ENCODE data around the gene RSRC2. TPM values are rescaled to one million over a fixed set of nuclear protein-coding genes. Genes with fewer than 3 reads are reported as not detected.
A peak's percentile ranks its signal among the peaks of the same experiment; 100 is the strongest.

RSRC2 gene
- polyA plus RNA-seq, 3 donors from 2014 or later: 13.0 to 50.7 (median 14.1) TPM

DNA sequence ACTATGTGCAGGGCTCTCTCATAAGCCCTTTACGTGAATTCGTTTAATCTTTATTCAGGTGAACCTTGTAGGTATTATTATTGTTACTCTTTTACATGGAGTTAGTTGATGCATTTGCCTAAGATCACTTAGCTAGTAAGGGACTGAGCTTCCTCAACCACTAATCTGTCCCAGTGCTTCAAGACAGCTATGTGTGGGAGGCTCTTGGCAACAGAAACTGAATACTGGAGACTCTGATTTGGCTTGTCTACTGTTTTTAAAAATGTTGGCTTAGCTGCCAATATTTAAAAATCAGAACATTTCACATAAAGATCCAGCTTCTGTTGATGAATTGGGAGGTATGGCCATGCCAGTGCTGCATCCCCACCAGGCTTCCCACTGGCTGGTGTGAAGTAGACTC, 7.1 kb upstream of the RSRC2 start:
- no peak overlapping the region for H3K4me3 Mint-ChIP-seq
- H3K36me3 Mint-ChIP-seq: peaks cover 4 to 7% (median 5%) of the 10 kb centered on the region in 3 donors

DNA sequence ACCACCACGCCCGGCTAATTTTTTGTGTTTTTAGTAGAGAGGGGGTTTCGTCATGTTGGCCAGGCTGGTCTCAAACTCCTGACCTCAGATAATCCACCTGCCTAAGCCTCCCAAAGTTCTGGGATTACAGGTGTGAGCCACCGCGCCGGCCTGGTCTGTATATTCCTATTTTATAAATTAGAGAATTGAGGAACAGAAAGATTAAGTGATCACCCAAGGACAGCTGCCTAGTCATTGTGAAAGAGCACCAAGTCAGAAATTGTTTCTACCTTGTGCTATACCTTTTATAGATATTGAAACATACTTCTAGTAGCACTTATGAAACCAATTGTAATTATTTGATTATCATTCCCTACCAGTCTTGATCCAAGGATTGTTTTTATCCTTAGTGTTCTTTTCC, 2.3 kb upstream of the RSRC2 start:
- Mint-ChIP-seq H3K36me3 (no peaks in the 10 kb centered on the region), H3K4me1 (peaks cover 0 to 16% of the 10 kb centered on the region in 2 donors), H3K4me3 (no peak overlapping the region), H3K27ac (no peak overlapping the region), H3K9me3 (no peaks in the 10 kb centered on the region), H3K27me3 (ENCODE audit: low read depth in 3 of 3) (peaks cover 0 to 5% (median 3%) of the 10 kb centered on the region in 3 donors)
- no peak for DNase-seq

More for the DNA sequence above, 7.1 kb upstream of the RSRC2 start:
- DNase-seq: no peak
- no peak overlapping the region for H3K27ac Mint-ChIP-seq
- no peaks in the 10 kb centered on the region for H3K27me3 Mint-ChIP-seq (ENCODE audit: low read depth in 3 of 3)
- no peaks in the 10 kb centered on the region for H3K9me3 Mint-ChIP-seq
- H3K4me1 Mint-ChIP-seq: no peaks in the 10 kb centered on the region

DNA sequence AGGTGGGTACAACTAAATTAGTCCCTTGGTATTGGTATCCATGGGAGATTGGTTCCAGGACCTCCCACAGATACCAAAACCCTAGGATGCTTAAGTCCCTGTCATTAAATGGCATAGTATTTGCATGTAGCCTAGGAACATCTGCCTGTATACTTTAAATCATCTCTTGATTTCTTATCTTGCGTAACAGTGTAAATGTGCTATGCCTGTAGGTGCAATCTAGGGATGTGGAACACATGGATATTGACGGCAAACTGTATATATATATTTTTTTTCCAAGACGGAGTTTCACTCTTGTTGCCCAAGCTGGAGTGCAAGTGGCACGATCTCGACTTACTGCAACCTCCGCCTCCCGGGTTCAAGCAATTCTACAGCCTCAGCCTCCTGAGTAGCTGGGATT, 1.8 kb upstream of the RSRC2 start:
- no peaks in the 10 kb centered on the region for H3K9me3 Mint-ChIP-seq
- H3K27me3 Mint-ChIP-seq (ENCODE audit: low read depth in 3 of 3): peaks cover 0 to 5% (median 3%) of the 10 kb centered on the region in 3 donors
- DNase-seq: no peak
- peaks cover 0 to 20% of the 10 kb centered on the region in 2 donors for H3K4me1 Mint-ChIP-seq
- no peaks in the 10 kb centered on the region for H3K36me3 Mint-ChIP-seq
- H3K4me3 Mint-ChIP-seq: no peak overlapping the region
- no peak overlapping the region for H3K27ac Mint-ChIP-seq

DNA sequence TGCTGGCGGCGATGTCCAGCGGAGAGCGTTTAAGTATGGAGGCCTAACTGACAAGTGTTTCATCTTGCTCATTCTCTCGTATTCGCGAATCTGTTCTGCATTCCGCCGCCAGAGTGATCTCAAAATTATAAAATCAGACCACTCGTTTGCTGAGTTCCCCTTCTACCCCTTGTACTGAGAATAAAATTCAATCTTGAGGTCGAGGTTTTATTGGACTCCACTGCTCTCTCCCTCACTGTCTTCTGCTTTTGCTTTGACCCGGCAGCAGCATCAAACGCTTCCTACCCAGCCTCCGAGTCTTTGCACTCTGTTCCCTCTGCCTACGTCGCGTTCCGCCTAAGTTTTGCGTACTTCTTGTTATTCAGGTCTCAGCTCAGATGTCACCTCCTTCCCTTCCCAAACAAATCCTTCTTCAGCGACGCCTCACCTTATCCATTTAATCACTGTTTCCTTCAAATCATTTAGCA, 775 bp upstream of the RSRC2 start:
- Mint-ChIP-seq H3K27me3 (ENCODE audit: low read depth in 3 of 3) (peaks cover 0 to 5% (median 3%) of the 10 kb centered on the region in 3 donors), H3K4me3 (no peak overlapping the region), H3K9me3 (no peaks in the 10 kb centered on the region), H3K36me3 (no peaks in the 10 kb centered on the region), H3K4me1 (peaks cover 0 to 29% of the 10 kb centered on the region in 2 donors), H3K27ac (no peak overlapping the region)
- DNase-seq: no peak

DNA sequence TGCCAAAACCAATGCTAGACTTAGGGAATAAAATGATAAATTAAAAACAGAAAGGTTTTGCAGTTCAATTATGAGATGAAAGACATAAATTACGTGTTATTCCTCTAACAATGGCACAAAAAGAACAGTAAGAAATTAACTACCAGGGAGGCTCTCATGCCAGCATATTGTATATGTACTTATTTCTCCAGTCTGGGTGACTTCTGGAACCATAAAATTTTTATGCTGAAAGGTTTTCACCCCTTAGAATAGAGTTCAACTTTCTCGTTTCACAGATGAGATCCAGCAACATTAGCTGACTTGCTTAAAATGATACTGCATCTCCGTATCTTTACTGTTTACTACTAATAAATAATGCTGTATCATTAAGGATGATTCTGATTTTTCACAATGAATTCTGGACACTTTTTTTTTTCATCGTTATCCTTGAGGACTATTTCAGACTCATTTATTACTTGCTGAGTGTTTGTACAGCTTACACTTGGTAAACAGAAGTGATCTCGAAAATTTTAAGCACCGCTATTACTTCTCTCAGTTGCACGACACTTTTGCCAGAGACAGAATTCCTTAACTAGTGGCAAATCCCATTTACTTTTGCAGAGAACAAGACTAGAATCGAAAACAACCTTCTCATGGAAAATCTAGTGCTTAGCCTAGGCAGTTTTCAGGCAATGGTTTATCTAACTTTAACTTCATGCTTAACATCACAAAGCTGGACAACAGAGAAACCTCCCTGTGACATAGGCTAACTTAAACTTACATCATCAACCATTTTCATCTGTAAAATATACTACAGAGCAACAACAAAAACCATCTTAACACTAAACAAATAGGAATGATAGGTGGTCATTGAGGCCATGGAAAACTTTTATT, 2.7 kb downstream of the RSRC2 start:
- no peak for DNase-seq
- H3K4me1 Mint-ChIP-seq: peaks cover 14 to 44% of the 10 kb centered on the region in 2 donors
- H3K9me3 Mint-ChIP-seq: no peaks in the 10 kb centered on the region
- H3K4me3 Mint-ChIP-seq: peak overlapping the region in 3 of 5 donors; percentile 82 to 89 (median 86)
- peaks cover 8 to 24% (median 16%) of the 10 kb centered on the region in 3 donors for H3K36me3 Mint-ChIP-seq
- peak overlapping the region; percentile 9 to 83 (median 50) for H3K27ac Mint-ChIP-seq
- H3K27me3 Mint-ChIP-seq (ENCODE audit: low read depth in 3 of 3): peaks cover 0 to 5% (median 3%) of the 10 kb centered on the region in 3 donors

DNA sequence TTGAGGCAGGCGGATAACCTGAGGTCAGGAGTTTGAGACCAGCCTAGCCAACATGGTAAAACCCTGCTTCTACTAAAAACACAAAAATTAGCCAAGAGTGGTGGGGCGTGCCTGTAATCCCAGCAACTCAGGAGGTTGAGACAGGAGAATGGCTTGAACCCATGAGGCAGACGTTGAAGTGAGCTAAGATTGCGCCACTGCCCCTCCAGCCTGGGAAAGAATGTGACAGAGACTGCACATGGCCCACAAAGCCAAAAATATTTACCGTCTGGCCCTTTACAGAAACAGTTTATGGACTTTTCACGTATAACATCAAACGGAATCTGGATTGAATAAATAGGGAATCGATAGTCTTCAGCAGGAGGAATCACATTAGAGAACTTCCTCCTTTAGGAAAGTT, 3.5 kb downstream of the RSRC2 start:
- peak overlapping the region in 2 of 5 donors; percentile 24 to 89 for H3K4me3 Mint-ChIP-seq
- peaks cover 12 to 29% (median 21%) of the 10 kb centered on the region in 3 donors for H3K36me3 Mint-ChIP-seq
- peak overlapping the region in 3 of 6 donors; percentile 42 to 78 (median 60) for H3K27ac Mint-ChIP-seq
- no peak for DNase-seq
- peaks cover 20 to 46% of the 10 kb centered on the region in 2 donors for H3K4me1 Mint-ChIP-seq
- no peaks in the 10 kb centered on the region for H3K9me3 Mint-ChIP-seq
- peaks cover 0 to 5% (median 3%) of the 10 kb centered on the region in 3 donors for H3K27me3 Mint-ChIP-seq (ENCODE audit: low read depth in 3 of 3)

DNA sequence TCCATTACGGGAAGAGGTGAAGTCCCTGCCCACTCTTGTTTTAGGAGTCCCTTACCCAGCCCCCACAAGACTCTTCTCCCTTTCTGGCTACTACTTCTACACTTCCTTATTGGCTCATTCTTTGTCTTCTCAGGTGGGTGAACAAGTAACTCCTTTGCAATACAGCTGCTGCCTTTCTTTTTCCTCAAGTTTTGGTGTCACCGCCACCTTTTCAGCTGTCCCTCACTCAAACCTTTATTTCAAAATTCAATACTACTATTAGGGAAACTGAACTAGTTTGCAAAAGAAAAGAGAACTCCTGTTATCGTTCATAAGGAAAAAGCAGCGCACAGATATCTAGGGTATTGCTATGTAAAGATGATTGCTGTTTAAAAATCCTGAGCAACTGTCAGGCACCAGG, 6.1 kb downstream of the RSRC2 start:
- no peaks in the 10 kb centered on the region for H3K9me3 Mint-ChIP-seq
- peaks cover 27 to 48% of the 10 kb centered on the region in 2 donors for H3K4me1 Mint-ChIP-seq
- H3K27ac Mint-ChIP-seq: no peak overlapping the region
- H3K27me3 Mint-ChIP-seq (ENCODE audit: low read depth in 3 of 3): peaks cover 0 to 10% (median 9%) of the 10 kb centered on the region in 3 donors
- peaks cover 21 to 50% (median 36%) of the 10 kb centered on the region in 3 donors for H3K36me3 Mint-ChIP-seq
- H3K4me3 Mint-ChIP-seq: no peak overlapping the region
- DNase-seq: no peak

DNA sequence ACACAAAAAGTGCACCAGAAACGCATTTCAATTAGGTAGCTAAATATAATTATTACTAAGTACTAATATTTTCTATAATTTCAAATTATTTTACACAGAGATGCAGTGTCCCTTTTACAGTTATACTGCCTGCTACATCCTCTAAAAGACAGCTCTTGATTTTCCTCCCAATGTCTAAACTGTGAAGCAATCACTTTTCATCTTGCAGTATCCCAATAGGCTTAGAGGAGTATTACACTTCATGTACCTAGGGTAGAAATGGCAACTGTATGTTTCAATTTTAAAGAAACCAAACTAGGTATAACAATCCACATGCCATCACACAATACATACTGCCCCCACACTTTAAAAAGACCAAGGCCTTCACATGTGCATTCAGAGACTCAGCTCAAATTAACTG, 7.3 kb downstream of the RSRC2 start:
- Mint-ChIP-seq H3K27me3 (ENCODE audit: low read depth in 3 of 3) (peaks cover 0 to 7% (median 4%) of the 10 kb centered on the region in 3 donors), H3K36me3 (peaks cover 26 to 56% (median 47%) of the 10 kb centered on the region in 3 donors), H3K27ac (no peak overlapping the region), H3K4me1 (peaks cover 27 to 36% of the 10 kb centered on the region in 2 donors), H3K9me3 (no peaks in the 10 kb centered on the region), H3K4me3 (no peak overlapping the region)
- DNase-seq: no peak

DNA sequence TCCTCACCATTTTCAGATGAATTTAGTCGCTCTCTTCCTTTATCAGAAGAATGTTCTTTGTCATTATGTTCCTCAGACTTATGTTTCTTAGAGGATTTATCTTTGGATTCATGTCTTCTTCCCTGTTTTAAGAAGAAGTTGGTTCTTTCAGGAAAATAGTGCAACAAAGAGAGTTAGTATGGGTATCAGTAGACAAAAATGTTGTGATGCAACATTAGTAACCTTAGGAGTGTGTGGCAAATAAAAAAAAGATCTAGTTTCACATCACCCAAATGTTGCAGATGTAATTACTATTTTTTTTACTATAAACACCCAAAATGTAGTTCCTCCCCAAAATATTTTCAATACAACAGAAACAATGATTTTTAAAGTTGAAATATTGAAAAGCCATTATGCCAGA, 7.8 kb downstream of the RSRC2 start:
- Mint-ChIP-seq H3K36me3 (peaks cover 26 to 56% (median 47%) of the 10 kb centered on the region in 3 donors), H3K4me3 (no peak overlapping the region), H3K27me3 (ENCODE audit: low read depth in 3 of 3) (peaks cover 0 to 7% (median 4%) of the 10 kb centered on the region in 3 donors), H3K9me3 (no peaks in the 10 kb centered on the region), H3K4me1 (peaks cover 27 to 31% of the 10 kb centered on the region in 2 donors), H3K27ac (no peak overlapping the region)
- DNase-seq: no peak

DNA sequence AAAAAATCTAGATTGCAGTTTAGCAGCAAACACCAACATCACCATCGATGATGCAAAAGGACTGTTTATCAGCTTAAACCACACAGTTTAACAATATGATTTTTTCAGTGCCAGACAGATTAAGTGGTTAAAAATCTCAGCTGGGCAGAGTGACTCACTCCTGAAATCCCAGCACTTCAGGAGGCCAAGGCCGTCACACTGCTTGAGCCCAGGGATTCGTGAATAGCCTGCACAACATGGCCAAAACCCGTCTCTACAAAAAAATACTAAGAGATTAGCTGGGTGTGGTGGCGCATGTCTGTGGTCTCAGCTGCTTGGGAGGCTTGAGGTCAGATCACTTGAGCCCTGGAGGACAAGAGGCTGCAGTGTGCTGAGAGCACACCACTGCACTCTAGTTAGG, 8.9 kb downstream of the RSRC2 start:
- Mint-ChIP-seq H3K9me3 (no peaks in the 10 kb centered on the region), H3K4me1 (peaks cover 21 to 27% of the 10 kb centered on the region in 2 donors), H3K27ac (no peak overlapping the region), H3K4me3 (no peak overlapping the region), H3K27me3 (ENCODE audit: low read depth in 3 of 3) (peaks cover 0 to 7% (median 4%) of the 10 kb centered on the region in 3 donors), H3K36me3 (peaks cover 26 to 56% (median 47%) of the 10 kb centered on the region in 3 donors)
- no peak for DNase-seq

DNA sequence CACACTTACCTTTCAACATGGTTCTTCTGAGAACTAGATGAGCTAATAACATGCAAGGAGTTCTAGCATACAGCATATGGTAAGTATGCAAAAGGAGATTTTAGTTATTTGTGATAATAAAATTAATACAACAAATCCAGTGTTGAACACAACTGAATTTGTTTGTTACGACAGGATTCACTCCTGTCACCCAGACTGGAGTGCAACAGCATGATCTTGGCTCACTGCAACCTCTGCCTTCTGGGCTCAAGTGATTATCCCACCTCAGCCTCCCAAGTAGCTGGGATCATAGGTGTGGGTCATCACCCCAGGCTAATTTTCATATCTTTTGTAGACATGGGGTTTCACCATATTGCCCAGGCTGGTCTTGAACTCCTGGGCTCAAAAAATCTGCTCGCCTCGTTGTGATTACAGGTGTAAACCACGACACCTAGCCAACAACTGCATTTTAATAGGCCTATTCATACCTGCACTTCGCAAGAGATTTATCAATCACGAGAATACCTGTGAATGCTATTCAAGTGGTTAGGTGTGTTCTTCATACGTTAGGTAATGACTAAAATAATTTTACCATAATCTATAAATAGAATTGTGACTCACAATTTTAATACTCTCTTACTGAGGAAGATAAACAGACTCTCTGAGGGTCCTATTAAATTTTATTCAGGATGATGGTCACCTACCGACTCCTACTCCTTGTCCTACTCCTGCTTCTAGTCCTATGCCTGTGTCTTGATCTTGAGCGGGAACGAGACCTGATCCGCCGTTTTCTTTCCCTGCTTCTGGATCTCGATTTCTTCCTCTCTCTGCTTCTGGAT, 10.0 kb downstream of the RSRC2 start:
- Mint-ChIP-seq H3K9me3 (no peaks in the 10 kb centered on the region), H3K36me3 (peaks cover 28 to 56% (median 52%) of the 10 kb centered on the region in 3 donors), H3K27ac (peak overlapping the region in 3 of 6 donors; percentile 13 to 46 (median 23)), H3K27me3 (ENCODE audit: low read depth in 3 of 3) (peaks cover 0 to 9% (median 4%) of the 10 kb centered on the region in 3 donors), H3K4me3 (no peak overlapping the region), H3K4me1 (peaks cover 13 to 27% of the 10 kb centered on the region in 2 donors)
- no peak for DNase-seq

DNA sequence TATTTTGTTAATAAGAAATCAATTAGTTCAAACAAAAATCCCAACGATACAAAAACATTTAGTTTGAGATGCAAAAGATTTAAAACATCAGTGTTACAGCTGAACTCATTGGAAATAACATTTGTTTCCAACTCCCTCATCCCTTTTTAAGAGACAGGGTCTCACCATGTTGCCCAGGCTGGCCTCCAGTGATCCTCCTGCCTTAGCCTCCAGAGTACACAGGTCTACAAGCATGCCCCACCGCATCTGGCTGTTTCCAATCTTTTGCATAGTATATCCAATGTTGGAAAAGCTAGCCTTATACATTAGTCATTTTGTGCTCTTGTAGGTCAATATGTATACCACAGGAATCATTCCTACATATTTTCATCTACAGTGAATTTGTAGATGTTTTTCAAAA, 11.5 kb downstream of the RSRC2 start:
- peaks cover 0 to 9% (median 4%) of the 10 kb centered on the region in 3 donors for H3K27me3 Mint-ChIP-seq (ENCODE audit: low read depth in 3 of 3)
- DNase-seq: no peak
- peaks cover 21 to 54% (median 50%) of the 10 kb centered on the region in 3 donors for H3K36me3 Mint-ChIP-seq
- peaks cover 10 to 22% of the 10 kb centered on the region in 2 donors for H3K4me1 Mint-ChIP-seq
- no peaks in the 10 kb centered on the region for H3K9me3 Mint-ChIP-seq
- peak overlapping the region in 1 of 6 donors; percentile 14 for H3K27ac Mint-ChIP-seq
- no peak overlapping the region for H3K4me3 Mint-ChIP-seq

DNA sequence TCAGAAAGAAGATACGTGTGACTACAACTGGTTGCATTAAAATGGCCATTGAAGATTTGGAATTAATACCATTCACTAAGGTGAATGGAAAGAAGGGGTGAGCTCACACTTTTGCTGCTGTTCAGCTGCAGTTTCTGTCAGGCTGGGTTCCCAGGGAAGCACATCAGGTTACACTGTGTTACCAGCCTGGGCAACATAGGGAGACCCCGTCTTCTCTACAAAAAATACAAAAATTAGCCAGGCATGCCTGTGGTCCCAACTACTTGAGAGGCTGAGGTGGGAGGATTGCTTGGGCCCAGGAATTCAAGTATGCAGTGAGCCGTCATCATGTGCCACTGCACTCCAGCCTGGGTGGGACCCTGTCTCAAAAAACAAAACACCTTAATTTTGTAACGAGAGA, 13.1 kb downstream of the RSRC2 start:
- H3K27ac Mint-ChIP-seq: no peak overlapping the region
- H3K27me3 Mint-ChIP-seq (ENCODE audit: low read depth in 3 of 3): peaks cover 0 to 9% (median 4%) of the 10 kb centered on the region in 3 donors

More for the DNA sequence above, 13.1 kb downstream of the RSRC2 start:
- H3K9me3 Mint-ChIP-seq: no peaks in the 10 kb centered on the region
- H3K36me3 Mint-ChIP-seq: peaks cover 23 to 47% (median 41%) of the 10 kb centered on the region in 3 donors
- DNase-seq: no peak
- no peak overlapping the region for H3K4me3 Mint-ChIP-seq
- H3K4me1 Mint-ChIP-seq: peaks cover 2 to 9% of the 10 kb centered on the region in 2 donors

All from immature natural killer cell (primary cell).